GM19035 (cell line): ENCODE measurements around the gene ARL10.

Source experiments
- ATAC-seq: cut with Tn5 transposase; IDR thresholded peaks from one replicate; pipeline ENCODE4 v1.9.1; 2021; ENCODE audit not compliant: unreplicated experiment

ARL10 gene

GRCh38 chr5:176365351-176366231 is at the start of gene ARL10:
TSS of gene ARL10 (plus strand) at chr5:176365487. CDS start at chr5:176365564, 77 bp downstream.
- ATAC-seq = peak; percentile 33

GRCh38 chr5:176317534-176318374 is 47.5 kb upstream of the ARL10 start:
- ATAC-seq = no peak

GRCh38 chr5:176319827-176320554 is 45.3 kb upstream of the ARL10 start:
- no peak for ATAC-seq

- no peak for ATAC-seq
Observed at GRCh38 chr5:176320577-176320976, 44.7 kb upstream of the ARL10 start.

GRCh38 chr5:176334031-176334770 is 31.1 kb upstream of the ARL10 start:
- ATAC-seq = no peak

GRCh38 chr5:176337913-176338312 is 27.4 kb upstream of the ARL10 start:
- ATAC-seq = no peak

GRCh38 chr5:176339304-176339703 is 26.0 kb upstream of the ARL10 start:
- ATAC-seq = no peak

- ATAC-seq = no peak
Observed at GRCh38 chr5:176341325-176342157, 23.7 kb upstream of the ARL10 start.

GRCh38 chr5:176342158-176342483 is 23.2 kb upstream of the ARL10 start:
- no peak for ATAC-seq

- no peak for ATAC-seq
Observed at GRCh38 chr5:176342766-176343458, 22.4 kb upstream of the ARL10 start.

GRCh38 chr5:176350416-176350815 is 14.9 kb upstream of the ARL10 start:
- ATAC-seq = no peak

- ATAC-seq = no peak
Observed at GRCh38 chr5:176352116-176352878, 13.0 kb upstream of the ARL10 start.

GRCh38 chr5:176353533-176353932 is 11.8 kb upstream of the ARL10 start:
- ATAC-seq = no peak

- no peak for ATAC-seq
Observed at GRCh38 chr5:176355400-176356178, 9.7 kb upstream of the ARL10 start.

GRCh38 chr5:176356179-176356566 is 9.1 kb upstream of the ARL10 start:
- no peak for ATAC-seq

GRCh38 chr5:176359658-176360057 is 5.6 kb upstream of the ARL10 start:
- no peak for ATAC-seq

- no peak for ATAC-seq
Observed at GRCh38 chr5:176360894-176361436, 4.3 kb upstream of the ARL10 start.
